HepG2 (cell line): ENCODE results near the gene IRF7. TPM values are rescaled to one million over a fixed set of nuclear protein-coding genes. Genes with fewer than 3 reads are reported as not detected.

Source experiments
- ARNTL ChIP-seq: sonication (generic); formaldehyde crosslinking; IDR thresholded peaks from 2 replicates; pipeline ENCODE4 v1.4.0; 2020; ENCODE audit warnings: mild to moderate bottlenecking, missing genetic modification reagents
- ATF7-NPFF ChIP-seq: sonication (generic); formaldehyde crosslinking; IDR thresholded peaks from 2 replicates; pipeline ENCODE4 v1.8.1; 2023; ENCODE audit warnings: mild to moderate bottlenecking, low read depth, missing genetic modification reagents, moderate library complexity
- FIP1L1 ChIP-seq: fragments of 200-400 bp; formaldehyde crosslinking; IDR thresholded peaks from 2 replicates; pipeline ENCODE4 v1.6.1; 2018; ENCODE audit warnings: low read depth, mild to moderate bottlenecking, low read length, moderate library complexity, borderline replicate concordance; ENCODE audit not compliant: insufficient read depth
- GLI4 ChIP-seq: sonication (generic); formaldehyde crosslinking; IDR thresholded peaks from 2 replicates; pipeline ENCODE4 v1.5.1; 2020; ENCODE audit warnings: missing genetic modification reagents, mild to moderate bottlenecking, moderate library complexity, borderline replicate concordance
- HDAC2 ChIP-seq: sonication (generic); formaldehyde crosslinking; IDR thresholded peaks from 2 replicates; pipeline ENCODE4 v1.4.0; 2020; ENCODE audit warnings: missing genetic modification reagents
- KLF16 ChIP-seq, 2 experiments: sonication (generic) in 1 of 2; formaldehyde crosslinking in 1 of 2; IDR thresholded peaks; 2 replicates each; pipeline versions ENCODE4 v1.6.1 to v1.8.0; 2016 to 2023; ENCODE audit warnings: missing genetic modification reagents in 2 of 2, missing compliant biosample characterization in 1 of 2
- RBFOX2 ChIP-seq: fragments of 200-400 bp; formaldehyde crosslinking; IDR thresholded peaks from 2 replicates; pipeline ENCODE4 v1.6.1; 2017; ENCODE audit warnings: low read depth, mild to moderate bottlenecking, low read length
- SMAD1 ChIP-seq: sonication (generic); formaldehyde crosslinking; IDR thresholded peaks from 2 replicates; pipeline ENCODE4 v1.4.0; 2020; ENCODE audit warnings: missing genetic modification reagents, low read depth, mild to moderate bottlenecking, borderline replicate concordance
- SMC3 ChIP-seq: IDR thresholded peaks from 2 replicates; pipeline ENCODE4 v1.6.1; 2011; ENCODE audit warnings: low read length, improper control_type of control experiment
- TP53 ChIP-seq: sonication (generic); formaldehyde crosslinking; conservative IDR thresholded peaks from 2 replicates; pipeline ENCODE4 v1.4.0; 2020; ENCODE audit warnings: missing genetic modification reagents
- ZNF20 ChIP-seq: sonication (generic); formaldehyde crosslinking; IDR thresholded peaks from 2 replicates; pipeline ENCODE4 v1.4.0; 2020; ENCODE audit warnings: mild to moderate bottlenecking, moderate library complexity, missing genetic modification reagents
- ZNF205 ChIP-seq: IDR thresholded peaks from 2 replicates; pipeline ENCODE4 v1.6.1; 2018; ENCODE audit warnings: missing biosample characterization, missing genetic modification reagents
- ZNF451 ChIP-seq: sonication (generic); formaldehyde crosslinking; IDR thresholded peaks from 2 replicates; pipeline ENCODE4 v1.5.0; 2020; ENCODE audit warnings: mild to moderate bottlenecking, missing genetic modification reagents
- ZNF746 ChIP-seq: sonication (generic); formaldehyde crosslinking; IDR thresholded peaks from 2 replicates; pipeline ENCODE4 v1.8.0; 2022; ENCODE audit warnings: mild to moderate bottlenecking, missing genetic modification reagents
- ZSCAN29 ChIP-seq: sonication (generic); formaldehyde crosslinking; conservative IDR thresholded peaks from 2 replicates; pipeline ENCODE4 v1.4.0; 2020; ENCODE audit warnings: mild to moderate bottlenecking, missing genetic modification reagents
- ZSCAN30 ChIP-seq: sonication (generic); formaldehyde crosslinking; IDR thresholded peaks from 2 replicates; pipeline ENCODE4 v1.5.0; 2020; ENCODE audit warnings: mild to moderate bottlenecking, missing genetic modification reagents
- ZSCAN31 ChIP-seq: sonication (generic); formaldehyde crosslinking; IDR thresholded peaks from 2 replicates; pipeline ENCODE4 v1.5.0; 2020; ENCODE audit warnings: low read depth, mild to moderate bottlenecking, missing genetic modification reagents
- polyA plus RNA-seq, 8 experiments: library from polyadenylated mRNA; depleted of rRNA in 3 of 8; stranded (reverse) in 7 of 8; unstranded in 1 of 8; fragments of >200 nt; fragmentation: Illumina TruSeq in 4 of 8; extraction: Trizol in 4 of 8; gene quantifications; 2 replicates each; pipeline versions ENCODE4 v1.2.1 to v1.2.3, GENCODE V29; 2011 to 2016; ENCODE audit warnings: low read depth in 4 of 8, missing spikeins in 1 of 8, mixed read lengths in 1 of 8; ENCODE audit not compliant: insufficient read depth in 1 of 8
- total RNA-seq, 5 experiments: library from RNA; depleted of rRNA; stranded (reverse); fragments of >200 nt; fragmentation: Illumina TruSeq; extraction: Trizol; gene quantifications; 2 replicates each; pipeline ENCODE4 v1.2.3, GENCODE V29; 2016; ENCODE audit warnings: low read depth in 1 of 5
- TF ChIP-seq, protein P1 (sequence below): sonication (generic); formaldehyde crosslinking; IDR thresholded peaks from 2 replicates; pipeline ENCODE4 v1.5.0; 2020; ENCODE audit warnings: mild to moderate bottlenecking, missing genetic modification reagents
- TF ChIP-seq, protein P2 (sequence below): sonication (generic); formaldehyde crosslinking; conservative IDR thresholded peaks from 2 replicates; pipeline ENCODE4 v1.5.0; 2020; ENCODE audit warnings: missing genetic modification reagents
- TF ChIP-seq, protein P3 (sequence below): sonication (generic); formaldehyde crosslinking; IDR thresholded peaks from 2 replicates; pipeline ENCODE4 v1.8.1; 2023; ENCODE audit warnings: mild to moderate bottlenecking, missing genetic modification reagents
- TF ChIP-seq, protein P4 (sequence below): sonication (generic); formaldehyde crosslinking; IDR thresholded peaks from 2 replicates; pipeline ENCODE4 v1.4.0; 2020; ENCODE audit warnings: mild to moderate bottlenecking, missing genetic modification reagents, borderline replicate concordance
- TF ChIP-seq, protein P5 (sequence below): sonication (generic); formaldehyde crosslinking; IDR thresholded peaks from 2 replicates; pipeline ENCODE4 v1.8.0; 2022; ENCODE audit warnings: mild to moderate bottlenecking, missing genetic modification reagents, moderate library complexity

IRF7 gene
- total and polyA plus RNA-seq, 2 of the 13 experiments (the other 11 are each of a cell fraction or from before 2014, with no cell fraction given), result not detected

DNA sequence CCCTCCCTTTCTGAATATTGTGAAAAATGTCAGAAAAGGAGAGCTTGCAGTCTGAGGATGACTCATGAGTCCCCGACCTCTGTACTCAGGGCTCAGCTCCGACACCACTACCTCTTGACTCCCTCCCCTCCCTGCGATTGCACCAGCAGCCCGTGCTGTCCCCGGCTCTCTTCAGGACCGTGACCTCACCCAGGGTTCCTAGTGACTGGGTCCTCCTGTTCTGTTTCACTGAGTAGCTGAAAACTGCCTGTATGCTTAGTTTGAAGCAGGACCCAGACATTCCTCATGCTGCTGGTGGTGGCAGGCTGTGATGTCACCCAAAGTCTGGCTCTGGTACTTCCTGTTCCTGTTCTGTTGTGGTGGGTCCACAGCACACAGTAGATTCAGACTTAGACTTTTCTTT is 27.8 kb downstream of the IRF7 start (continued):
- TF ChIP-seq, protein P1, sequence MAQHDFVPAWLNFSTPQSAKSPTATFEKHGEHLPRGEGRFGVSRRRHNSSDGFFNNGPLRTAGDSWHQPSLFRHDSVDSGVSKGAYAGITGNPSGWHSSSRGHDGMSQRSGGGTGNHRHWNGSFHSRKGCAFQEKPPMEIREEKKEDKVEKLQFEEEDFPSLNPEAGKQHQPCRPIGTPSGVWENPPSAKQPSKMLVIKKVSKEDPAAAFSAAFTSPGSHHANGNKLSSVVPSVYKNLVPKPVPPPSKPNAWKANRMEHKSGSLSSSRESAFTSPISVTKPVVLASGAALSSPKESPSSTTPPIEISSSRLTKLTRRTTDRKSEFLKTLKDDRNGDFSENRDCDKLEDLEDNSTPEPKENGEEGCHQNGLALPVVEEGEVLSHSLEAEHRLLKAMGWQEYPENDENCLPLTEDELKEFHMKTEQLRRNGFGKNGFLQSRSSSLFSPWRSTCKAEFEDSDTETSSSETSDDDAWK (CRISPR knock-in tag), result no peak
- TF ChIP-seq GLI4 (CRISPR knock-in tag) (no peak), FIP1L1 (no peak), RBFOX2 (no peak), ZNF20 (no peak), ZNF205 (CRISPR knock-in tag) (0 out of 2 replicates have a peak, but pooled peaks have one; percentile 37), ZNF746 (CRISPR knock-in tag) (peak; percentile 61; the same call in 1 of the 2 replicates), SMC3 (peak; percentile 33; the same call in 1 of the 2 replicates), ZSCAN31 (no peak), ATF7-NPFF (CRISPR knock-in tag) (peak; percentile 37; the same call in 1 of the 2 replicates), ZSCAN30 (CRISPR knock-in tag) (no peak), HDAC2 (CRISPR knock-in tag) (peak; percentile 68; the same call in 1 of the 2 replicates), ZNF451 (CRISPR knock-in tag) (no peak), KLF16 (CRISPR knock-in tag; IDR thresholded peaks at IDR 0.05) (peak in 1 of 2 experiments; percentile 62; a peak in 1 of 4 replicates), ZSCAN29 (CRISPR knock-in tag) (no peak), ARNTL (CRISPR knock-in tag) (peak; percentile 60; the same call in 1 of the 2 replicates), TP53 (CRISPR knock-in tag) (no peak), SMAD1 (CRISPR knock-in tag) (no peak)
- TF ChIP-seq, protein P2, sequence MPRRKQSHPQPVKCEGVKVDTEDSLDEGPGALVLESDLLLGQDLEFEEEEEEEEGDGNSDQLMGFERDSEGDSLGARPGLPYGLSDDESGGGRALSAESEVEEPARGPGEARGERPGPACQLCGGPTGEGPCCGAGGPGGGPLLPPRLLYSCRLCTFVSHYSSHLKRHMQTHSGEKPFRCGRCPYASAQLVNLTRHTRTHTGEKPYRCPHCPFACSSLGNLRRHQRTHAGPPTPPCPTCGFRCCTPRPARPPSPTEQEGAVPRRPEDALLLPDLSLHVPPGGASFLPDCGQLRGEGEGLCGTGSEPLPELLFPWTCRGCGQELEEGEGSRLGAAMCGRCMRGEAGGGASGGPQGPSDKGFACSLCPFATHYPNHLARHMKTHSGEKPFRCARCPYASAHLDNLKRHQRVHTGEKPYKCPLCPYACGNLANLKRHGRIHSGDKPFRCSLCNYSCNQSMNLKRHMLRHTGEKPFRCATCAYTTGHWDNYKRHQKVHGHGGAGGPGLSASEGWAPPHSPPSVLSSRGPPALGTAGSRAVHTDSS, result no peak
- TF ChIP-seq, protein P3, sequence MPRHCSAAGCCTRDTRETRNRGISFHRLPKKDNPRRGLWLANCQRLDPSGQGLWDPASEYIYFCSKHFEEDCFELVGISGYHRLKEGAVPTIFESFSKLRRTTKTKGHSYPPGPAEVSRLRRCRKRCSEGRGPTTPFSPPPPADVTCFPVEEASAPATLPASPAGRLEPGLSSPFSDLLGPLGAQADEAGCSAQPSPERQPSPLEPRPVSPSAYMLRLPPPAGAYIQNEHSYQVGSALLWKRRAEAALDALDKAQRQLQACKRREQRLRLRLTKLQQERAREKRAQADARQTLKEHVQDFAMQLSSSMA (CRISPR knock-in tag), result 0 out of 2 replicates have a peak, but pooled peaks have one; percentile 51
- TF ChIP-seq, protein P4, sequence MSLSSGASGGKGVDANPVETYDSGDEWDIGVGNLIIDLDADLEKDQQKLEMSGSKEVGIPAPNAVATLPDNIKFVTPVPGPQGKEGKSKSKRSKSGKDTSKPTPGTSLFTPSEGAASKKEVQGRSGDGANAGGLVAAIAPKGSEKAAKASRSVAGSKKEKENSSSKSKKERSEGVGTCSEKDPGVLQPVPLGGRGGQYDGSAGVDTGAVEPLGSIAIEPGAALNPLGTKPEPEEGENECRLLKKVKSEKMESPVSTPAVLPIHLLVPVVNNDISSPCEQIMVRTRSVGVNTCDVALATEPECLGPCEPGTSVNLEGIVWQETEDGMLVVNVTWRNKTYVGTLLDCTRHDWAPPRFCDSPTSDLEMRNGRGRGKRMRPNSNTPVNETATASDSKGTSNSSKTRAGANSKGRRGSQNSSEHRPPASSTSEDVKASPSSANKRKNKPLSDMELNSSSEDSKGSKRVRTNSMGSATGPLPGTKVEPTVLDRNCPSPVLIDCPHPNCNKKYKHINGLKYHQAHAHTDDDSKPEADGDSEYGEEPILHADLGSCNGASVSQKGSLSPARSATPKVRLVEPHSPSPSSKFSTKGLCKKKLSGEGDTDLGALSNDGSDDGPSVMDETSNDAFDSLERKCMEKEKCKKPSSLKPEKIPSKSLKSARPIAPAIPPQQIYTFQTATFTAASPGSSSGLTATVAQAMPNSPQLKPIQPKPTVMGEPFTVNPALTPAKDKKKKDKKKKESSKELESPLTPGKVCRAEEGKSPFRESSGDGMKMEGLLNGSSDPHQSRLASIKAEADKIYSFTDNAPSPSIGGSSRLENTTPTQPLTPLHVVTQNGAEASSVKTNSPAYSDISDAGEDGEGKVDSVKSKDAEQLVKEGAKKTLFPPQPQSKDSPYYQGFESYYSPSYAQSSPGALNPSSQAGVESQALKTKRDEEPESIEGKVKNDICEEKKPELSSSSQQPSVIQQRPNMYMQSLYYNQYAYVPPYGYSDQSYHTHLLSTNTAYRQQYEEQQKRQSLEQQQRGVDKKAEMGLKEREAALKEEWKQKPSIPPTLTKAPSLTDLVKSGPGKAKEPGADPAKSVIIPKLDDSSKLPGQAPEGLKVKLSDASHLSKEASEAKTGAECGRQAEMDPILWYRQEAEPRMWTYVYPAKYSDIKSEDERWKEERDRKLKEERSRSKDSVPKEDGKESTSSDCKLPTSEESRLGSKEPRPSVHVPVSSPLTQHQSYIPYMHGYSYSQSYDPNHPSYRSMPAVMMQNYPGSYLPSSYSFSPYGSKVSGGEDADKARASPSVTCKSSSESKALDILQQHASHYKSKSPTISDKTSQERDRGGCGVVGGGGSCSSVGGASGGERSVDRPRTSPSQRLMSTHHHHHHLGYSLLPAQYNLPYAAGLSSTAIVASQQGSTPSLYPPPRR (CRISPR knock-in tag), result peak; percentile 31; the same call in 1 of the 2 replicates
- TF ChIP-seq, protein P5, sequence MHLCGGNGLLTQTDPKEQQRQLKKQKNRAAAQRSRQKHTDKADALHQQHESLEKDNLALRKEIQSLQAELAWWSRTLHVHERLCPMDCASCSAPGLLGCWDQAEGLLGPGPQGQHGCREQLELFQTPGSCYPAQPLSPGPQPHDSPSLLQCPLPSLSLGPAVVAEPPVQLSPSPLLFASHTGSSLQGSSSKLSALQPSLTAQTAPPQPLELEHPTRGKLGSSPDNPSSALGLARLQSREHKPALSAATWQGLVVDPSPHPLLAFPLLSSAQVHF (CRISPR knock-in tag), result no peak
